ENCODE measurements around the gene GADD45G.
A peak's percentile ranks its signal among the peaks of the same experiment; 100 is the strongest.

The GADD45G gene

GRCh38 chr9:89602978-89603766 lies 1.6 kb upstream of the GADD45G start:
- peak; percentile 93 for TF ChIP-seq CTCF (IDR thresholded peaks at IDR 0.05; ENCODE audit: low read depth, low read length, missing control alignments)
- in situ Hi-C loops (cut with HindIII; ENCODE audit: low sequenced_read_pairs): loop anchor here (5.0 kb wide), 2 partner anchors 389 to 499 kb away; no protein-coding TSS in a partner anchor
- DNase-seq (ENCODE audit: low read depth): peak; percentile 69
- H3K4me3 ChIP-seq (ENCODE audit: low read depth, low read length): peak overlapping the region; percentile 47

- in situ Hi-C loops (cut with HindIII; ENCODE audit: low sequenced_read_pairs): loop anchor here (5.0 kb wide), 2 partner anchors 388 to 498 kb away; no protein-coding TSS in a partner anchor
- no peak for DNase-seq (ENCODE audit: low read depth)
- TF ChIP-seq CTCF (IDR thresholded peaks at IDR 0.05; ENCODE audit: low read depth, low read length, missing control alignments): peak; percentile 37
- peak overlapping the region; percentile 47 for H3K4me3 ChIP-seq (ENCODE audit: low read depth, low read length)
These were observed 796 bp upstream of the GADD45G start for GRCh38 chr9:89603767-89604665.

GRCh38 chr9:89605465-89606048 lies 745 bp downstream of the GADD45G start:
- no peak for DNase-seq (ENCODE audit: low read depth)
- TF ChIP-seq CTCF (IDR thresholded peaks at IDR 0.05; ENCODE audit: low read depth, low read length, missing control alignments): no peak
- H3K4me3 ChIP-seq (ENCODE audit: low read depth, low read length): peak overlapping the region; percentile 47
- in situ Hi-C loops (cut with HindIII; ENCODE audit: low sequenced_read_pairs): no loop called here

- DNase-seq (ENCODE audit: low read depth): no peak
- peak overlapping the region; percentile 47 for H3K4me3 ChIP-seq (ENCODE audit: low read depth, low read length)
- in situ Hi-C loops (cut with HindIII; ENCODE audit: low sequenced_read_pairs): no loop called here
- TF ChIP-seq CTCF (IDR thresholded peaks at IDR 0.05; ENCODE audit: low read depth, low read length, missing control alignments): no peak
These were observed 1.3 kb downstream of the GADD45G start for GRCh38 chr9:89606049-89606623.

GRCh38 chr9:89606624-89607311 lies 2.0 kb downstream of the GADD45G start:
- no peak for TF ChIP-seq CTCF (IDR thresholded peaks at IDR 0.05; ENCODE audit: low read depth, low read length, missing control alignments)
- no peak overlapping the region for H3K4me3 ChIP-seq (ENCODE audit: low read depth, low read length)
- in situ Hi-C loops (cut with HindIII; ENCODE audit: low sequenced_read_pairs): no loop called here
- no peak for DNase-seq (ENCODE audit: low read depth)
